NCI-H345 treated with DMSO at 0.1 percent for 48 hours (cell line): Measurements from ENCODE around the gene DAB2IP.

Experiments used
- DNase-seq: peaks from one replicate; lab custom pipeline; 2025; ENCODE audit not compliant: unreplicated experiment; lab: John Stamatoyannopoulos, UW

Gene DAB2IP

GRCh38 chr9:121625590-121625989 is 25.8 kb upstream of the DAB2IP start:
- DNase-seq: no peak

- DNase-seq: no peak
Observed at GRCh38 chr9:121626012-121626411, 25.4 kb upstream of the DAB2IP start.

GRCh38 chr9:121627427-121627826 is 24.0 kb upstream of the DAB2IP start:
- no peak for DNase-seq

- no peak for DNase-seq
Observed at GRCh38 chr9:121628401-121628800, 23.0 kb upstream of the DAB2IP start.

GRCh38 chr9:121631115-121631514 is 20.3 kb upstream of the DAB2IP start:
- no peak for DNase-seq

- DNase-seq: no peak
Observed at GRCh38 chr9:121631978-121632418, 19.4 kb upstream of the DAB2IP start.

GRCh38 chr9:121633119-121633714 is 18.2 kb upstream of the DAB2IP start:
- DNase-seq: no peak

- DNase-seq: no peak
Observed at GRCh38 chr9:121633736-121634135, 17.7 kb upstream of the DAB2IP start.

GRCh38 chr9:121634329-121635261 is 16.8 kb upstream of the DAB2IP start:
- no peak for DNase-seq

- no peak for DNase-seq
Observed at GRCh38 chr9:121635300-121635876, 16.0 kb upstream of the DAB2IP start.

GRCh38 chr9:121636341-121636865 is 15.0 kb upstream of the DAB2IP start:
- no peak for DNase-seq

GRCh38 chr9:121636978-121637712 is 14.3 kb upstream of the DAB2IP start:
- no peak for DNase-seq

- no peak for DNase-seq
Observed at GRCh38 chr9:121637713-121638220, 13.7 kb upstream of the DAB2IP start.

GRCh38 chr9:121638399-121638798 is 13.0 kb upstream of the DAB2IP start:
- DNase-seq: no peak

- no peak for DNase-seq
Observed at GRCh38 chr9:121638901-121639592, 12.4 kb upstream of the DAB2IP start.

GRCh38 chr9:121639619-121640018 is 11.8 kb upstream of the DAB2IP start:
- DNase-seq: no peak

GRCh38 chr9:121640076-121640475 is 11.4 kb upstream of the DAB2IP start:
- no peak for DNase-seq

- DNase-seq: no peak
Observed at GRCh38 chr9:121640491-121641223, 10.8 kb upstream of the DAB2IP start.

GRCh38 chr9:121641224-121641611 is 10.2 kb upstream of the DAB2IP start:
- DNase-seq: no peak

- DNase-seq: no peak
Observed at GRCh38 chr9:121642758-121643157, 8.7 kb upstream of the DAB2IP start.
